Measurements from ENCODE around the gene CCDC92. TPM values are rescaled to one million over a fixed set of nuclear protein-coding genes. Genes with fewer than 3 reads are reported as not detected.

CCDC92 gene
- total and polyA plus RNA-seq, 2 donors (not counting 3 experiments of a cell fraction or from before 2014, with no cell fraction given): 41.2 to 41.6 TPM

DNA sequence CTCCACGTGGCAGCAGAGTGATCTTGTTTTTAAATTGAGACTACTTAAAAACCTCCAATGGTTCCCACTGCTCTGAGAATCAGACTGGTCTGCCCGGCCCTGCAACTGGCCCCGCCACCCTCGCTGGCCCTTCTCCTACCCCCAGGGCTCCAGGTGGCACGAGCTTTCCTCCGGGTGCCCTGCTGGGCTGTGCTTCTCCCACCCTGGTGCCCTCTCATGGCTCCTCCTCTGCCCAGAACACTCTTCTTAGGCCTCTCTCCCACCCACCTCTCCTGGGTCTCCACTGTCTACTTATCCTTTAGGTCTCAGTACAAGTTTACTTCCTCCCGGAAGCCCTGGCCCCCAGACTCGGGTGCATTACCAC is 26.5 kb downstream of the CCDC92 start:
- POLR2A ChIA-PET: no interaction called here
- dilution Hi-C loops (cut with MboI; ENCODE audit: extremely low pct_ligation_motif_present, low sequenced_read_pairs) (no loop called here), intact Hi-C loops (cut with micrococcal nuclease) (no loop called here)
- Histone ChIP-seq H3K9me1 (replicated peaks; ENCODE audit: control insufficient read depth, extremely low read depth, insufficient read depth, low read length) (no peaks in the 10 kb centered on the region), H3K27ac (ENCODE audit: insufficient read depth, low read depth, low read length) (no peak overlapping the region), H3K9me3 (replicated peaks; ENCODE audit: control insufficient read depth, insufficient read depth, low read length) (no peaks in the 10 kb centered on the region), H3K9ac (replicated peaks; ENCODE audit: extremely low read depth, insufficient read depth, low read length) (no peak overlapping the region), H4K20me1 (replicated peaks; ENCODE audit: control insufficient read depth, extremely low read depth, insufficient read depth, low read length) (no peaks in the 10 kb centered on the region), H3K36me3 (ENCODE audit: control insufficient read depth in 2 of 2, extremely low read depth in 1 of 2, insufficient read depth in 2 of 2, low read length in 2 of 2) (peaks cover 2% of the 10 kb centered on the region in 2 experiments), H3K4me2 (ENCODE audit: insufficient read depth, low read length) (no peak overlapping the region), H2AFZ (ENCODE audit: low read depth, low read length) (no peak overlapping the region), H3K79me2 (ENCODE audit: control insufficient read depth, insufficient read depth, low read length) (no peaks in the 10 kb centered on the region), H3K4me3 (replicated peaks in 1 of 3; ENCODE audit: insufficient read depth in 1 of 3, low read depth in 1 of 3, low read length in 3 of 3) (no peak overlapping the region), H3K4me1 (ENCODE audit: control insufficient read depth, extremely low read depth, insufficient read depth, low read length) (peaks cover 12% of the 10 kb centered on the region), H3K27me3 (ENCODE audit: control insufficient read depth in 2 of 2, insufficient read depth in 2 of 2, low read length in 2 of 2) (no peaks in the 10 kb centered on the region)
- DNase-seq (ENCODE audit: low read depth, low spot score): no peak
- TF ChIP-seq POLR2AphosphoS5 (IDR thresholded peaks at IDR 0.05; ENCODE audit: insufficient read depth, low read depth, low read length) (no peak), JUN (IDR thresholded peaks at IDR 0.05; ENCODE audit: borderline replicate concordance, insufficient read depth, insufficient read length, low read depth) (no peak), MYC (IDR thresholded peaks at IDR 0.05; ENCODE audit: low read depth, low read length) (no peak), CTCF (IDR thresholded peaks at IDR 0.05; ENCODE audit: extremely low read depth in 1 of 2, insufficient read depth in 1 of 2, low read depth in 1 of 2, low read length in 2 of 2) (no peak), FOS (IDR thresholded peaks at IDR 0.05; ENCODE audit: borderline replicate concordance, insufficient read depth, low read length) (no peak), GATA2 (IDR thresholded peaks at IDR 0.05; ENCODE audit: insufficient read depth, insufficient read length, low read depth, low read length) (no peak), POLR2A (IDR thresholded peaks at IDR 0.05; ENCODE audit: low read depth, low read length) (no peak), EZH2 (IDR thresholded peaks at IDR 0.05; ENCODE audit: borderline replicate concordance, low read depth, low read length, severe bottlenecking) (no peak)
- TF ChIP-seq, protein P1, sequence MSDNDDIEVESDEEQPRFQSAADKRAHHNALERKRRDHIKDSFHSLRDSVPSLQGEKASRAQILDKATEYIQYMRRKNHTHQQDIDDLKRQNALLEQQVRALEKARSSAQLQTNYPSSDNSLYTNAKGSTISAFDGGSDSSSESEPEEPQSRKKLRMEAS (IDR thresholded peaks at IDR 0.05; ENCODE audit: insufficient read depth, insufficient read length): no peak
- CTCF ChIA-PET: no interaction called here
- no TSS peak for BruUV-seq (replicated peaks)
- FAIRE-seq: no peak
